GM12801 (cell line): ENCODE results near the gene EPS15.

ENCODE experiments used
- CTCF ChIP-seq: IDR thresholded peaks from one replicate; pipeline ENCODE4 v1.5.1; 2011; ENCODE audit warnings: control low read depth; ENCODE audit not compliant: insufficient read length; ENCODE audit errors: extremely low read depth

The EPS15 gene

DNA sequence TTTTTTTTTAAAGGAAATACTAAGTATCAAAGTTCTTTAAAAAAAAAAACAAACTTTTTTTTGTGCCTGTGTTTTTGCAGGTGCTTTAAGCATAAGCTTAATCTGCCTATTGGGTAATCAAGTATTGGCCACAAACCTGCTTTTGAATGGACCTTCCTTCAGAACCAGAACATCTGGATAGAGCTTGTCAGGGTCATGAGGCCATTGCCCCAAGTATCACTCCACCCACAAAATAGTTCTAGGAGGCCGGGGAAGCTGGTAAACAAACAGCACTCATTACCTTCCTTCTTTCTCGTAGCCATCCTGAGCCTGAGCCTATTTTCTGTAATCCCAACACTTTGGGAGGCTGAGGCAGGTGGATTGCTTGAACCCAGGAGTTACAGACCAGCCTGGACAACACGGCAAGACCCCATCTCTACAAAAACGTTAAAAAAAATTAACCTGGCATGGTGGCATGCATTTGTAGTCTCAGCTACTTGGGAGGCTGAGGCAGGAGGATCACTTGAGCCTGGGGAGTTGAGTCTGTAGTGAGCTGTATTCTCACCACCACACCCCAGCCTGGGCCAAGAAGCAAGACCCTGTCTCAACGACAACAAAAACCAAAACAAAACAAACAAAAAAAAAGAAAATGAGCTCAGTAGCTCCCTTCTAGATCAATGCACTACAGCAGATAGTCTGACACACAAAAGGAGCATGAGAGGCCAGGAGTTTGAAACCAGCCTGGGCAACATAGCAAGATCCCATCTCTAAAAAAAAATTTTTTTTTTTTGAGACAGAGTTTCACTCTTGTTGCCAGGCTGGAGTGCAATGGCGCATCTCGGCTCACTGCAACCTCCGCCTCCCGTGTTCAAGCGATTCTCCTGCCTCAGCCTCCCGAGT, 34.1 kb upstream of the EPS15 start:
- no peak for TF ChIP-seq CTCF

DNA sequence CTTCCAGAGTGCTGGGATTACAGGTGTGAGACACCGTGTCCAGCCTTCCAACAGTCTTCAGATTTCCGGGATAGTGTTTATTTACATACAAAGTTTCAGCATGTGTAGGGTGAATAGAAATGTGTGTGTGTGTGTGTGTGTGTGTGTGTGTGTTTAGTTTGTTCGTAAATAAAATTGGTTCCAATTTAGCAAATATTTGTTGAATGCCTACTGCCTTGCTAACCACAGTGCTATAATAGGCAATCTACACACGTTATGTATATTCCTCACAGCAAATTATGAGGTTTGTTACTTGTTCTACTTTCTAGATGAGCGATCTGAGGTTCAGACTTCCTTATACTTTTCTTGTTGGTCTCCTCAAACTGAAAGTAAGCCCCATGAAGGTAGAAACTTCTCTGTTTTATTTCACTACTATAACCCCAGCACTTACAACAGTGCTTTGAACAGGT, 32.8 kb upstream of the EPS15 start:
- no peak for TF ChIP-seq CTCF

DNA sequence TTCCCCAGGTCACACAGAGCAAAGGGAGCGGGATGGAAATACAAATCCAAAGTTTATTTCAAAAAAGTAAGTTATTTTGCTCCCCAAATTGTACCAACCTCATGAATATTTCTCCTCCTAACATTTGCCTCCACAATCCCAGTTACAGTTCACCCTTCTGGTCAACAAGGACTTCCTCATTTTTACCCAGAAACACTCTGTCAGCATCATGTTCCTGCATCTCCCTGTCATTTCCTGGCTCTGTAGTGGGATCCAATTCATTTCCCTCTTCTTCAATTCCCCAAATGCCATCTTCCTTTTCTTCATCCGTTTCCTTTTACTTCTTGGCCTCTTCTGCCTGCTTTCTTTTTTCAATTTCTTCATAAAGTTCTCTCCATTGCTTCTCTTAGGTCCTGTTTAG, 32.0 kb upstream of the EPS15 start:
- no peak for TF ChIP-seq CTCF

DNA sequence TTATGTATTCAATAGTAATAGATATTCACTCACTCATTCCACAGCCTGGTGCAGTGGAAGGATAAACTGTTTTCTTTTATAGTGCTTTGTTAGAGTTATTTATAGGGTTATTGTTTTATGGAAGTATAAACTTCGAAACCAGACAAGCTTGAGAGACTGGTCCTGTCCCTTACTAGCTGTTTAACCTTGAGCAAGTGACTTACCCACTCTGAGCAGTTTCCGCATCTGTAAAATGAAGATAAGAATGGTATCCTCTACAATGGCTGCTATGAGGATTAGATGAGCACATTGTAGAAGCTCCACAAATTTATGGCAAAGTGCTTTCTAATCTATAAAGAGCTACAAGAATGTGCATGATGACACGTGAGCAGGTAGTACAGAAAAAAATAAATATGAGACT, 30.8 kb upstream of the EPS15 start:
- no peak for TF ChIP-seq CTCF

GRCh38 chr1:51549016-51549619, 30.1 kb upstream of the EPS15 start:
- no peak for TF ChIP-seq CTCF

DNA sequence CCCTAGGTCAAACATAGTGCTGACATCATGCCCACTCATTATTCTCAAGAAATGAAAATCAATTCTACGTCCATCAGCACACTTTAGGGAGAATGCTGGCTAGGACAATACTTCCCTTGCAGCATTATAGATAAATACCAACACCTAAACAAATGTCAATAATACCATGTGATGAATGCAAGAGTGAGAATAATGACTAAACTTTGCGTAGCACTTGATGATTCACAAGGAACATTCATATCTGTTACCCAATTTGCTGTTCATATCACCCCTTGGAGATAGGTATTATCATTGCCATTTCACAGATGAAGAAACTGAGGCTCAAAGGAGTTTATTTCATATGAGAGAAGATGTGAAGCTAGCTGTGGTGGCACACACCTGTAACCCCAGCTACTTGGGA, 24.8 kb upstream of the EPS15 start:
- TF ChIP-seq CTCF: no peak

DNA sequence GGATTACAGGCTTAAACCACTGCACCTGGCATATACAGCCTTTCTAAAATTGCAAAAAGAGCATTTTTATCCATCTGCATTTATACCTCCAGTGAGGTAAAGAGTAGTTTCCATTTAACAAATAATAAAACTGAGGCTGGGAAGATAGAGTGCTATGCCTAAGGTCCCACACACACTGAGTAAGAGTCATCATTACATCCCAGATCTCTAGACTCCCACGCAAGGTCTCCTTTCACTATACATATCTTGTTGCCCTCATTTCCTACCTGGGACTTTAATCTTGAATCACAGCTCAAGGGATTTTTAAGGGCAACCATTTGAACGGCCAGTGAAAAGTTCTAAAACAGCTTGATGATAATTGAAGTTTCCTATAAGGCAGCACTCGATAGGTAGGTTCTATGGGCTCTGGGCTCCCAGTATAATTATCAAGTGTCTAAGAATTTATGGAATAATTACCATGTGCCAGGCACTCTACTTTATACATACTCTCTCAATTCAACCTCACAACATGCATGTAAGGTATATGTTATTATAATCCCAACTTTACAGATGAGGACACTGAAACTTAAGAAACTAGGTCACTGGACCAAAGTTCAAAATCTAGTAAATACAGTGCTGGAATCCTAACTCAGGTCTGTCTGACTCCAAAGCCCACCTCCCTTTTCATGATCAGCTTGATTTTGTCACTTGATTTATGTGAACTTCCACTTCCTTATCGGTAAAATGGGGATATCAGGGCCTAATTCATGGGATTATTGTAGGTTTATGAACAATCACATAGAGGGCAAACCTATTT, 23.3 kb upstream of the EPS15 start:
- TF ChIP-seq CTCF: no peak
